ENCODE results near the gene TMEM243.

GRCh38 chr7:87202208-87202607, 17.3 kb downstream of the TMEM243 start:
- TF ChIP-seq POLR2A (IDR thresholded peaks at IDR 0.05; ENCODE audit: low read depth, low read length) (no peak), CTCF (conservative IDR thresholded peaks at IDR 0.05; ENCODE audit: low read depth, low read length) (no peak), RAD21 (IDR thresholded peaks at IDR 0.05; ENCODE audit: low read length) (no peak), RCOR1 (IDR thresholded peaks at IDR 0.05; ENCODE audit: insufficient replicate concordance, low read length) (no peak), CEBPB (IDR thresholded peaks at IDR 0.05; ENCODE audit: low read depth, low read length) (no peak), FOS (IDR thresholded peaks at IDR 0.05; ENCODE audit: low read depth, low read length) (no peak), RFX5 (IDR thresholded peaks at IDR 0.05; ENCODE audit: low read depth, low read length) (no peak), SMC3 (IDR thresholded peaks at IDR 0.05; ENCODE audit: low read depth, low read length) (no peak), ELK1 (IDR thresholded peaks at IDR 0.05; ENCODE audit: borderline replicate concordance, low read depth, low read length) (no peak), MXI1 (IDR thresholded peaks at IDR 0.05; ENCODE audit: borderline replicate concordance, low read depth, low read length) (no peak), CHD1 (IDR thresholded peaks at IDR 0.05; ENCODE audit: low read depth, low read length) (no peak), MAZ (IDR thresholded peaks at IDR 0.05; ENCODE audit: borderline replicate concordance, low read depth, low read length) (no peak)

Measured in IMR-90 (cell line).